CD4-positive, alpha-beta T cell treated with Interleukin-1 beta for 1 hour (primary cell): ENCODE measurements around the gene ABCC2.
"Not testable (repeated sequence)": the region's sequence is repeated elsewhere in the genome, so short reads cannot be mapped to it uniquely, and the experiment has no call there.

ENCODE experiments used
- DNase-seq, 2 donors: peaks; one replicate each; pipeline ENCODE4 v3.0.0-alpha.2; 2020 to 2022

Gene ABCC2

GRCh38 chr10:99809931-99810615, 27.6 kb downstream of the ABCC2 start:
- DNase-seq = no peak

- DNase-seq = no peak
These were observed 29.7 kb downstream of the ABCC2 start for GRCh38 chr10:99812177-99812576.

DNA sequence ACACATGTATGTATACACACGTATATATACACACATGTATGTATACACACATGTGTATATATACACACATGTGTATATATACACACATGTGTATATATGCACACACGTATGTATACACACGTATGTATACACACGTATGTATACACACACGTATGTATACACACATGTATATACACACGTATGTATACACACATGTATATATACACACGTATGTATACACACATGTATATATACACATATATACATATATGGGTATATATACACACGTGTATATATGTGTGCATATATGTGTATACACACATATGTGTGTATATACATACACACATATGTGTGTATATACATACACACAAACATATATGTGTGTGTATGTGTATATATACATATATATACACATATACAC, 31.7 kb downstream of the ABCC2 start:
- no peak for DNase-seq

DNA sequence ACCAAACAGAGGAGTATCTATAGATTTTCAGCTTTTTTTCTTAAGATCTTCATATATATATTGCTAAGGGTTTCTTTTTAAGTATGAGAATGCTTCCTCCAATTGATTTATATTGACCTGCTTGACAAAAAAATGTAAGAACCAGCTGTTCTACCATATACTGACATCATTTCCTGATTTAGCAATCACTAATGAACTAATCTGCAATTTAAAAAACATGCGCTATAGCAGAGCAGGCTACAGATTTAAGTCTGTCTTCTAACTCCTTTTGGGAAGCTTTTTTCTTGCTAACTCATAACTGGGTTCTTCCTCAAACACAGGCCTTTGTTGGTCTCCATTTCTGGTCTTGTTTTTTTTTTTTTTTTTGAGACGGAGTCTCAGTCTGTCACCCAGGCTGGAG, 33.2 kb downstream of the ABCC2 start:
- DNase-seq = no peak

DNA sequence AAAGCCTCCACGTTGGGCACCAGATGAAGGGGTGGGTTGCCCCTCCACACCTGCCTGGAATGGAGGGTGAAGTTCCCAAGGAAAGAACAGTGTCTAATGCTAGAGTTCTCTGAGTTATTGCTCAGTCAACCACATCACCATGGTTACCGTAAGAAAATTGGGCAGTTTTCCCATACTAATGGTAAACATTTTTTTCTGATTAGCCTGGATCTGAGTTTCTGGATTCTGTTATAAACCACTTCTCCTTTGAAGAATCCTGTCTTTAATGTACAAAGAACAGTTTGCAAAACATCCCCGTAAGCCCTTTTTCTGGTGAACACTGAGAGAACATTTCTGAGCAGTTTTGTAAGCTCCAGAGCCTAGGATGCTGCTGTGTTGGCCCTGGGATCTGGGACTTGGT, 45.5 kb downstream of the ABCC2 start:
- DNase-seq = no peak

- no peak for DNase-seq
These were observed 46.0 kb downstream of the ABCC2 start for GRCh38 chr10:99828464-99828863.

DNA sequence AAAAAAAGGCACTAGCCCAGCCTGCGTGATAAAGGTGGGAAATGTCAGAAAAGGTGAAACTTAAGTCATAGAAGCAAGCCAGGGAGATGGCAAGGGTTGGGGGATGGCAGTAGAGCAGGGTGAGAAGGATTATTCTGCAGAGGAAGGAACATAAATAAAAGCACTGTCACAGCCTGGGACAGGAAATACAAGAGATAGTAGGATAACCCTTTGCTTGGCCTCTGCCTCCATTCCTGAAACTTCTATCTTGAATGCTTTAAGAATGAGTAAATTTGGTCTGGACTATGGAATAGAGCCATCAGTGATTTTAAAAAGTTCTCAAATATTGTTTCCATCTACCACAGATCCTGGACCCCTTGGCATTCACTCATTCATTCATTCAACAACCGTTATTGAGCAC, 50.0 kb downstream of the ABCC2 start:
- DNase-seq = no peak

- DNase-seq = no peak
These were observed 52.0 kb downstream of the ABCC2 start for GRCh38 chr10:99834410-99834809.

DNA sequence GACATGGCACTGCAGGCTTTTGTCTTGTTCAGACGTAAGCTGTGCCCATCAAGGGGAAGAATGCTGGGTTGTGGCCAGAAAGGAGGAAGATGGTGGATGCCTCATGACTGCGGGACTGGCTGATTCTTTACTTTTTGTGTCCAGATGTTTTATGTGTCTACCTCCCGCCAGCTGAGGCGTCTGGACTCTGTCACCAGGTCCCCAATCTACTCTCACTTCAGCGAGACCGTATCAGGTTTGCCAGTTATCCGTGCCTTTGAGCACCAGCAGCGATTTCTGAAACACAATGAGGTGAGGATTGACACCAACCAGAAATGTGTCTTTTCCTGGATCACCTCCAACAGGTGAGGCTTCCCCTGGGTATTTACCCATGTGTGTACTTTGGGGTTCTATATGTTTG, 53.5 kb downstream of the ABCC2 start:
- DNase-seq = no peak

DNA sequence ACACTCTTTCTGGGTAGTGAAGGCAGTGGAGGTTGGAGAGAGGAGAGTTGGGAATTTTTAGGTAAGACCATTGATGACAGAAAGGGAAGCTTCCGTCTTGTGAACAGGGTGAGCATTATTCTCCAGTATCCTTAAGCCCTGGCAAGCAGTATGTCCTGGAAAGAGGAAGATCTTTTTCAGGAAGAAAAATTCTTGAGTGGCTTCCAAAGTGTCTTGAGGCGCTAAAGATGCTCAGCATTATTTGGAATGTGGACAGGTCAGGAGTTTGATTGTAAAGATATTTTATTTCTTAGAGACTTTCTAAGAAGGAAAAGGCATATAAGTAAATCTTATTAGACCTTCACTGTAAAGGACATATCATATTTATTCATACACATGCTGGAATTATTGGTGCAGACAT, 54.3 kb downstream of the ABCC2 start:
- DNase-seq = no peak

- DNase-seq = not testable (repeated sequence)
These were observed 58.4 kb downstream of the ABCC2 start for GRCh38 chr10:99840859-99841258.

DNA sequence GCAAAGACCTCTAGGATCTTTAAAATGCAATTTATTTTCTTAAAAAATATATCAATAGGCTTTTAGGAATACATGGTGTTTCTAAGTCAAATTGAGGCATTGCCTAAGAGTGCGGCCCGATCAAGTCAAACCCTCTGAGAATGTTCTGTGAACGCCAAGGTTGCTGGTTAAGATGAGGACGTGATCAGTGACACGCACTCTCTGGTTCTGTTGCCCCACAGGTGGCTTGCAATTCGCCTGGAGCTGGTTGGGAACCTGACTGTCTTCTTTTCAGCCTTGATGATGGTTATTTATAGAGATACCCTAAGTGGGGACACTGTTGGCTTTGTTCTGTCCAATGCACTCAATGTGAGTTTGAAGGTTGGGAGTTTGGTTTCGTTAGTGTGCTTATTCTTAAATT, 59.3 kb downstream of the ABCC2 start:
- no peak for DNase-seq

GRCh38 chr10:99843310-99843709, 60.9 kb downstream of the ABCC2 start:
- no peak for DNase-seq

DNA sequence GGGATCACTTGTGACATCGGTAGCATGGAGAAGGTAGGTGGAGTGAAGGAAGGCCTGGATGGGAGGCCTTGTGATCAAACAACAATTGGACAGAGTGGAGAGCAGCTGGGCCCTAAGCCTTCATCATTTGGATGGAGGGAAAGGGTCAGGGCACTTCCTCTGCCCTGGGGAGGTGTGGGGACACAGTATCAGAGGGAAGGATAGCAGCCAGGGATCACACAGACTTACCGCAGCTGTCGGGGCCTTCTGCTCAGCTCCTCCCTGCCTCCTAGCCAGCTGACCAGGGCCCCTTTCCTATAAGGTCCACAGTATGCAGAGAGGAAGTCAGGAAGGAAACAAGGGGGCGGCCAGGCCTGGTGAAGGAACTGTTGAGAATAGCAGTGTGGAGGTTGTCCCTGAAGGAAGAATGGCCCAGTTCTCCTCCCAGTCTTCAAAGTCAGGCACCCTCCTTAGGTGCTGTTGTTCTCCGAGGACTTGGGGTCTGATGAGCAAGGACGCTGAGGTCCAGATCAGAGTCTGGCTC, 62.1 kb downstream of the ABCC2 start:
- no peak for DNase-seq

- peak; percentile 74 to 77 for DNase-seq
These were observed 63.5 kb downstream of the ABCC2 start for GRCh38 chr10:99845837-99846382.

GRCh38 chr10:99849057-99849456, 66.6 kb downstream of the ABCC2 start:
- DNase-seq = no peak

- DNase-seq = no peak
These were observed 67.1 kb downstream of the ABCC2 start for GRCh38 chr10:99849536-99849935.

DNA sequence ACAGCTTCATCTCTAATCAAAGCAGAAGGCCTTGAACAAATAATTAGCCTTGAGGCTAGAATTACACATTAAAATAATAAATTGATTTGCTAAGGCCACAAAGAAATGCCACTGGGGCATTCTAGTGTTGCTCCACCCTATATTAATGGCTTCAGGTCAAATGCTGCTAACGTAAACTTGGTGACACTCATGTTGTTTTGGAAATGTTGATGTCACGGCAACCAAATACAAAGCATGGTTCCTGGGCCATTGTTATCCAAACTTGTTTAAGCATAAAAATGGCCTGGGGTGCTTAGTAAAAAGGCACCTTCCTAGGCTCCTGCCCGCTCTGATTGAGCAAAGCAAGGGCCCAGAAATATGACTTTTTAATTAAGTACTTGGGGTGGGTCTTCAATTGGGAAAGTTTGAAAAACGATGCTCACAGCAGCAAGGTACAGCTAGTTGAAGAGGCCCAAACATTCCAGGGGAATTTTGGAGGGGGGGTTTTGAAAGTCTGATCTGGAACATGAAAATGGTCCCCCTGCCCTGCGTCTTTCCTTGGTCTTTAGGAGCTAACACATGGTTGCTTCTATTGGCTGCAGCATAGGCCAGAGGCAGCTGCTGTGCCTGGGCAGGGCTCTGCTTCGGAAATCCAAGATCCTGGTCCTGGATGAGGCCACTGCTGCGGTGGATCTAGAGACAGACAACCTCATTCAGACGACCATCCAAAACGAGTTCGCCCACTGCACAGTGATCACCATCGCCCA, 67.8 kb downstream of the ABCC2 start:
- DNase-seq = no peak

GRCh38 chr10:99850767-99851340, 68.4 kb downstream of the ABCC2 start:
- no peak for DNase-seq

GRCh38 chr10:99851825-99852224, 69.4 kb downstream of the ABCC2 start:
- DNase-seq = no peak

- no peak for DNase-seq
These were observed 70.2 kb downstream of the ABCC2 start for GRCh38 chr10:99852481-99853213.

GRCh38 chr10:99853655-99854054, 71.2 kb downstream of the ABCC2 start:
- no peak for DNase-seq

DNA sequence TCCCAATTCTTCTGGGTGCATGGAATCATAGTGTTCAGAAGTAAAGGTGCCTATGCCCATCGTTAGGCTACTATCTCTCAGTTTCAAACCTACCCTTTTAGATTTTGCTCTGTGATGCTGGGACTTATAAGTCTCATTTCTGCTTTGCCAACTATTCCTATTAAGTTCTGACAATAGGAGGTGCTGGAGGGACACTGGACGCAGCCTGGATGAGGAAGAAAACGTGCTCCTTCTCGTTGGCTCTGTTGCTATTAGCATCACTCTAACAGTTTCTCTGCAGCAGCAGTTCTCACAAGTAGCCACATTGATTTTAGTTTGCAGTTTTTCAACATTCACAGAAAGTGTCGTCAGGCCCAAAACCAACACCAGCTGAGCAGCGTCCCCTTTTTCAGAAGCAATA, 72.4 kb downstream of the ABCC2 start:
- DNase-seq = no peak
